Measurements from ENCODE around the gene CNNM3. TPM values are rescaled to one million over a fixed set of nuclear protein-coding genes. Genes with fewer than 3 reads are reported as not detected.
"Not testable (repeated sequence)": the region's sequence is repeated elsewhere in the genome, so short reads cannot be mapped to it uniquely, and the experiment has no call there.

The CNNM3 gene
- total RNA-seq, 6 experiments from 2014 or later: 6.3 to 10.0 (median 8.5) TPM

- no peak for TF ChIP-seq CTCF (IDR thresholded peaks at IDR 0.05)
- no peaks in the 10 kb centered on the region for H3K36me3 Mint-ChIP-seq (ENCODE audit: low read depth)
- H3K9me3 Mint-ChIP-seq: no peaks in the 10 kb centered on the region
- peaks cover 2% of the 10 kb centered on the region; the same call in 1 of the 2 replicates for H3K27me3 Mint-ChIP-seq (ENCODE audit: insufficient read depth)
- H3K4me1 Mint-ChIP-seq (ENCODE audit: low read depth): peaks cover 29% of the 10 kb centered on the region
- no peak overlapping the region for H3K4me3 Mint-ChIP-seq
- no peak overlapping the region for H3K27ac Mint-ChIP-seq
- DNase-seq: no peak
These were observed 28.7 kb upstream of the CNNM3 start for GRCh38 chr2:96787411-96787810.

- H3K4me1 Mint-ChIP-seq (ENCODE audit: low read depth): peaks cover 29% of the 10 kb centered on the region
- no peaks in the 10 kb centered on the region; the same call in 1 of the 2 replicates for H3K27me3 Mint-ChIP-seq (ENCODE audit: insufficient read depth)
- H3K4me3 Mint-ChIP-seq: no peak overlapping the region
- no peak for TF ChIP-seq CTCF (IDR thresholded peaks at IDR 0.05)
- H3K27ac Mint-ChIP-seq: no peak overlapping the region
- no peaks in the 10 kb centered on the region for H3K36me3 Mint-ChIP-seq (ENCODE audit: low read depth)
- H3K9me3 Mint-ChIP-seq: no peaks in the 10 kb centered on the region
- DNase-seq: no peak
These were observed 27.4 kb upstream of the CNNM3 start for GRCh38 chr2:96788442-96789244.

- Mint-ChIP-seq H3K36me3 (ENCODE audit: low read depth) (no peaks in the 10 kb centered on the region), H3K4me3 (no peak overlapping the region), H3K9me3 (no peaks in the 10 kb centered on the region), H3K27me3 (ENCODE audit: insufficient read depth) (no peaks in the 10 kb centered on the region; the same call in 1 of the 2 replicates), H3K4me1 (ENCODE audit: low read depth) (peaks cover 29% of the 10 kb centered on the region), H3K27ac (no peak overlapping the region)
- DNase-seq: no peak
- no peak for TF ChIP-seq CTCF (IDR thresholded peaks at IDR 0.05)
These were observed 26.8 kb upstream of the CNNM3 start for GRCh38 chr2:96789245-96789617.

GRCh38 chr2:96792772-96793749 is 23.0 kb upstream of the CNNM3 start:
- Mint-ChIP-seq H3K27ac (no peak overlapping the region), H3K4me1 (ENCODE audit: low read depth) (peaks cover 11% of the 10 kb centered on the region; the same call in 1 of the 2 replicates), H3K9me3 (no peaks in the 10 kb centered on the region), H3K36me3 (ENCODE audit: low read depth) (no peaks in the 10 kb centered on the region), H3K4me3 (no peak overlapping the region), H3K27me3 (ENCODE audit: insufficient read depth) (no peaks in the 10 kb centered on the region; the same call in 1 of the 2 replicates)
- DNase-seq: no peak
- no peak for TF ChIP-seq CTCF (IDR thresholded peaks at IDR 0.05)

GRCh38 chr2:96795076-96795475 is 21.0 kb upstream of the CNNM3 start:
- TF ChIP-seq CTCF (IDR thresholded peaks at IDR 0.05): no peak
- DNase-seq: no peak
- Mint-ChIP-seq H3K4me1 (ENCODE audit: low read depth) (no peaks in the 10 kb centered on the region), H3K9me3 (no peaks in the 10 kb centered on the region), H3K36me3 (ENCODE audit: low read depth) (no peaks in the 10 kb centered on the region), H3K27me3 (ENCODE audit: insufficient read depth) (no peaks in the 10 kb centered on the region; the same call in 1 of the 2 replicates), H3K4me3 (no peak overlapping the region), H3K27ac (no peak overlapping the region)

GRCh38 chr2:96796497-96796896 is 19.6 kb upstream of the CNNM3 start:
- not testable (repeated sequence) for DNase-seq; H3K27me3 Mint-ChIP-seq (ENCODE audit: insufficient read depth); H3K4me1 Mint-ChIP-seq (ENCODE audit: low read depth); H3K9me3 Mint-ChIP-seq; H3K4me3 Mint-ChIP-seq; H3K36me3 Mint-ChIP-seq (ENCODE audit: low read depth); H3K27ac Mint-ChIP-seq

All from HFFc6 (cell line).